CD14-positive monocyte (primary cell): ENCODE measurements around the gene RASA2. TPM values are rescaled to one million over a fixed set of nuclear protein-coding genes. Genes with fewer than 3 reads are reported as not detected.

ENCODE experiments used
- DNase-seq, 3 donors: peaks; one replicate each; pipeline ENCODE4 v3.0.0-alpha.2; 2011 to 2022
- H2AFZ ChIP-seq: 2 replicates; pipeline ENCODE4 v1.6.0; 2012; ENCODE audit warnings: mild to moderate bottlenecking, low read depth, low read length, inconsistent platforms; ENCODE audit not compliant: insufficient read depth, poor library complexity, severe bottlenecking
- H3K27ac ChIP-seq, 2 donors: 1 replicate in 1 of 2; 2 replicates in 1 of 2; pipeline ENCODE4 v1.5.1; 2012 to 2013; ENCODE audit warnings: low read length in 2 of 2, control low read depth in 1 of 2, inconsistent platforms in 1 of 2, low read depth in 1 of 2, mild to moderate bottlenecking in 1 of 2
- H3K27me3 ChIP-seq, 2 donors: one replicate each; pipeline versions ENCODE4 v1.6.0 to v1.6.1; 2011 to 2013; ENCODE audit warnings: low read length in 2 of 2; ENCODE audit not compliant: control insufficient read depth in 2 of 2, insufficient read depth in 2 of 2
- H3K36me3 ChIP-seq, 2 donors: replicated peaks in 1 of 2; 1 replicate in 1 of 2; 2 replicates in 1 of 2; pipeline versions ENCODE4 v1.5.1 to v1.6.1; 2012 to 2013; ENCODE audit warnings: low read length in 2 of 2, control low read depth in 1 of 2, inconsistent platforms in 1 of 2, mild to moderate bottlenecking in 1 of 2; ENCODE audit not compliant: insufficient read depth in 2 of 2, control insufficient read depth in 1 of 2
- H3K4me1 ChIP-seq, 2 donors: 1 replicate in 1 of 2; 2 replicates in 1 of 2; pipeline versions ENCODE4 v1.5.1 to v1.6.1; 2012 to 2013; ENCODE audit warnings: low read length in 2 of 2, control low read depth in 1 of 2, inconsistent platforms in 1 of 2, mild to moderate bottlenecking in 1 of 2, moderate library complexity in 1 of 2; ENCODE audit not compliant: insufficient read depth in 2 of 2, control insufficient read depth in 1 of 2
- H3K4me2 ChIP-seq: replicated peaks from 2 replicates; pipeline ENCODE3; 2012; ENCODE audit warnings: low read length, moderate library complexity, mild to moderate bottlenecking; ENCODE audit not compliant: poor library complexity, severe bottlenecking; ENCODE audit errors: extremely low read depth
- H3K4me3 ChIP-seq, 3 experiments: fragments of 200-600 bp in 1 of 3; sonication (generic) in 1 of 3; replicated peaks in 1 of 3; 1 replicate in 2 of 3; 2 replicates in 1 of 3; pipeline ENCODE4 v1.5.1; 2011 to 2013; ENCODE audit warnings: low read length in 3 of 3, mild to moderate bottlenecking in 3 of 3, control low read depth in 2 of 3, low read depth in 2 of 3, inconsistent platforms in 1 of 3, moderate library complexity in 1 of 3
- H3K79me2 ChIP-seq: 2 replicates; pipeline ENCODE4 v1.6.0; 2012; ENCODE audit warnings: mild to moderate bottlenecking, control low read depth, inconsistent platforms, low read length, moderate library complexity; ENCODE audit not compliant: insufficient read depth
- H3K9ac ChIP-seq: 2 replicates; pipeline ENCODE4 v1.6.0; 2017; ENCODE audit warnings: low read length, mild to moderate bottlenecking; ENCODE audit not compliant: insufficient read depth, poor library complexity, severe bottlenecking
- H3K9me3 ChIP-seq, 2 donors: replicated peaks in 1 of 2; 1 replicate in 1 of 2; 2 replicates in 1 of 2; pipeline versions ENCODE4 v1.5.1 to v1.6.1; 2012 to 2013; ENCODE audit warnings: low read length in 2 of 2, control low read depth in 1 of 2; ENCODE audit not compliant: control insufficient read depth in 1 of 2, insufficient read depth in 1 of 2
- H4K20me1 ChIP-seq: 2 replicates; pipeline ENCODE4 v1.6.0; 2012; ENCODE audit warnings: mild to moderate bottlenecking, low read length, control low read depth, moderate library complexity; ENCODE audit not compliant: insufficient read depth
- H3K27ac Mint-ChIP-seq, 7 donors: one replicate each; pipeline ENCODE4 v1.8.0; 2020; ENCODE audit warnings: mild to moderate bottlenecking in 7 of 7, mixed read lengths in 7 of 7, moderate library complexity in 6 of 7, inconsistent platforms in 2 of 7
- H3K27me3 Mint-ChIP-seq, 3 donors: one replicate each; pipeline ENCODE4 v1.8.0; 2021 to 2022; ENCODE audit warnings: low read depth in 3 of 3, mild to moderate bottlenecking in 3 of 3, mixed read lengths in 3 of 3, moderate library complexity in 3 of 3, inconsistent platforms in 1 of 3
- H3K36me3 Mint-ChIP-seq, 2 donors: one replicate each; pipeline ENCODE4 v1.8.0; 2020; ENCODE audit warnings: mixed read lengths in 2 of 2, inconsistent platforms in 1 of 2, mild to moderate bottlenecking in 1 of 2
- H3K4me1 Mint-ChIP-seq: one replicate; pipeline ENCODE4 v1.8.0; 2020; ENCODE audit warnings: mild to moderate bottlenecking, mixed read lengths
- H3K4me3 Mint-ChIP-seq, 2 donors: one replicate each; pipeline ENCODE4 v1.8.0; 2020; ENCODE audit warnings: mild to moderate bottlenecking in 2 of 2, mixed read lengths in 2 of 2, moderate library complexity in 1 of 2
- H3K9me3 Mint-ChIP-seq, 7 donors: one replicate each; pipeline ENCODE4 v1.8.0; 2020 to 2022; ENCODE audit warnings: mixed read lengths in 7 of 7, mild to moderate bottlenecking in 6 of 7, moderate library complexity in 6 of 7, inconsistent platforms in 2 of 7
- CTCF ChIP-seq: fragments of 200-600 bp; IDR thresholded peaks from one replicate; pipeline ENCODE4 v1.8.0; 2022; ENCODE audit warnings: antibody characterized with exemption, mild to moderate bottlenecking
- WGBS: methylation state at CpG from one replicate; pipeline ENCODE4 v1.1.5; 2013; ENCODE audit warnings: missing lambda C conversion rate; ENCODE audit not compliant: insufficient coverage; 5-methylcytosine and 5-hydroxymethylcytosine counted together
- intact Hi-C, 2 donors: fragments of 100-400 bp; cut with micrococcal nuclease; formaldehyde crosslinking; loops; one replicate each; pipeline versions ENCODE4 v1.15.0 to v1.15.1; 2023
- polyA plus RNA-seq, 3 donors: library from polyadenylated mRNA; depleted of rRNA in 1 of 3; unstranded in 2 of 3; stranded (reverse) in 1 of 3; fragments of 300-500 nt in 2 of 3; fragments of >200 nt in 1 of 3; fragmentation: Illumina TruSeq in 2 of 3; gene quantifications; 1 replicate in 2 of 3; 2 replicates in 1 of 3; pipeline ENCODE4 v1.2.3, GENCODE V29; 2012 to 2021

RASA2 gene
- polyA plus RNA-seq, 3 donors = 7.0 to 13.5 (median 8.8) TPM

- no peak overlapping the region for H3K9ac ChIP-seq
- no peak overlapping the region for H3K4me3 ChIP-seq
- H3K27ac Mint-ChIP-seq = no peak overlapping the region
- H3K9me3 Mint-ChIP-seq = peaks cover 0 to 12% (median 4%) of the 10 kb centered on the region in 7 donors
- peaks cover 0 to 8% of the 10 kb centered on the region in 2 donors for H3K36me3 Mint-ChIP-seq
- 92% methylated on average over 4 of the region's 4 CpGs for WGBS
- no peaks in the 10 kb centered on the region for H4K20me1 ChIP-seq
- peaks cover 25 to 42% of the 10 kb centered on the region in 2 donors for H3K4me1 ChIP-seq
- H3K4me1 Mint-ChIP-seq = peaks cover 56% of the 10 kb centered on the region
- H3K27ac ChIP-seq = no peak overlapping the region
- peaks cover 17 to 27% (median 22%) of the 10 kb centered on the region in 3 donors for H3K27me3 Mint-ChIP-seq
- TF ChIP-seq CTCF = no peak
- peaks cover 0 to 5% of the 10 kb centered on the region in 2 donors for H3K9me3 ChIP-seq
- no peak overlapping the region for H3K4me2 ChIP-seq
- no peaks in the 10 kb centered on the region for H3K36me3 ChIP-seq
- intact Hi-C loops = no loop called here
- no peak overlapping the region for H2AFZ ChIP-seq
- H3K4me3 Mint-ChIP-seq = no peak overlapping the region
- H3K27me3 ChIP-seq = peaks cover 6 to 23% of the 10 kb centered on the region in 2 donors
- no peaks in the 10 kb centered on the region for H3K79me2 ChIP-seq
- DNase-seq = no peak
These were observed 169.9 kb downstream of the RASA2 start for GRCh38 chr3:141656771-141657170.

GRCh38 chr3:141657516-141657915 lies 170.7 kb downstream of the RASA2 start:
- peaks cover 17 to 27% (median 22%) of the 10 kb centered on the region in 3 donors for H3K27me3 Mint-ChIP-seq
- intact Hi-C loops = no loop called here

More at GRCh38 chr3:141657516-141657915, 170.7 kb downstream of the RASA2 start:
- peak overlapping the region in 2 of 7 donors; percentile 60 to 77 for H3K27ac Mint-ChIP-seq
- H3K4me3 ChIP-seq = no peak overlapping the region
- no peak for TF ChIP-seq CTCF
- no peaks in the 10 kb centered on the region for H4K20me1 ChIP-seq
- no peak overlapping the region for H2AFZ ChIP-seq
- no peaks in the 10 kb centered on the region for H3K79me2 ChIP-seq
- peaks cover 6 to 23% of the 10 kb centered on the region in 2 donors for H3K27me3 ChIP-seq
- H3K4me3 Mint-ChIP-seq = no peak overlapping the region
- H3K9me3 ChIP-seq = peaks cover 0 to 5% of the 10 kb centered on the region in 2 donors
- peaks cover 0 to 8% of the 10 kb centered on the region in 2 donors for H3K36me3 Mint-ChIP-seq
- peaks cover 0 to 12% (median 4%) of the 10 kb centered on the region in 7 donors for H3K9me3 Mint-ChIP-seq
- no peak overlapping the region for H3K4me2 ChIP-seq
- no peaks in the 10 kb centered on the region for H3K36me3 ChIP-seq
- H3K9ac ChIP-seq = no peak overlapping the region
- peaks cover 53% of the 10 kb centered on the region for H3K4me1 Mint-ChIP-seq
- DNase-seq = no peak
- H3K4me1 ChIP-seq = peaks cover 25 to 43% of the 10 kb centered on the region in 2 donors
- H3K27ac ChIP-seq = no peak overlapping the region
